CD4-positive, alpha-beta T cell treated with Interleukin-4 for 4 hours (primary cell): ENCODE results near the gene PKD1.

ENCODE experiments used
- DNase-seq: peaks from one replicate; pipeline ENCODE4 v3.0.0-alpha.2; 2020

The PKD1 gene

GRCh38 chr16:2086106-2086742, 49.5 kb downstream of the PKD1 start:
- no peak for DNase-seq

DNA sequence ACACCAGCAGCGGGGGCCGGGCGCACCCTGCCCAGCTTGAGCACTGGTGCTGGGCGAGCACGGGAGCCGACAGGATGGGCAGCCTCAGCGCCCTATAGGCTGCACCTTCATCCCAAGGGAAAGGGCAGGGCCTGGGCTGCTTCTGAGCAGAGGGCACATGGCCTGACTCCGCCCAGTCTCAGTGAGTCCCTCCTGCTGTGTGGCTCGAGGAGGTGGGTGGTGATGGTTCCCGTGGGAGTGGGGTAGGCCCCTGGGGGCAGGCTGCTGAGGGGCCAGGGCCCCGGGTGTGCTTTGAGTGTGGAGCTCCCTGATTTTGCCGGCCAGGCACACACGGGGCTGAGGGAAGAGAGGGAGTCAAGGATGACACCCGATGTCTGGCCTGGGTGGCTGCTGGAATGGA, 50.0 kb downstream of the PKD1 start:
- no peak for DNase-seq

DNA sequence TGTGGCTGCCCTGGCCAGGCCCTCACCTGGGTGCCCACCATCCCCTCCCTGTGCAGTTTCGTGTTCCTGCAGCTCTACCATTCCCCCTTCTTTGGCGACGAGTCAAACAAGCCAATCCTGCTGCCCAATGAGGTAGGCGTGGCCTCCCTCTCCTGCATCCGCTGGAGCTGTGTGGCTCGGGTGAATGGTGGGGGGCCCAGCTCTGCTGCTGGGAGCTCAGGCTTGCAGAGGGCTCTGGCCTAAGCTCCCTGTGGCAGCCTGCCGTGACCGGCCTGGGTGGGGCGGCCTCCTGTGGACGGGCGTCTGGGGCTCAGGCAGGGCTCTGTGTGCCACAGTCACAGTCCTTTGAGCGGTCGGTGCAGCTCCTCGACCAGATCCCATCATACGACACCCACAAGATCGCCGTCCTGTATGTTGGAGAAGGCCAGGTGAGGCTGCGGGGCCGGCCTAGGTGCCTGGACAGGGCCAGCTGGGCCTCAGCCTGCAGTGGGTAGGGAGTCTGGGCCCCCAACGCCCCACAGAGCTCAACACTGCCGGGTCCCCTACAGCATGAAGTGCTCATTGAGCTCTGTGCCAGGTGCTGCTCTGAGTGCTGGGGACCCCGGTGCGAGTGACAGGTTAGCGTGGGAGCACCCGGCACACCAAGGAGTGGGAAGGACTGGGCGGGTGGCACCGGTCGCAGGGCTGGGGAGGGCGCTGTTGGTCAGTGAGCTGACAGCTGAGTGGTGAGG, 50.6 kb downstream of the PKD1 start:
- no peak for DNase-seq

DNA sequence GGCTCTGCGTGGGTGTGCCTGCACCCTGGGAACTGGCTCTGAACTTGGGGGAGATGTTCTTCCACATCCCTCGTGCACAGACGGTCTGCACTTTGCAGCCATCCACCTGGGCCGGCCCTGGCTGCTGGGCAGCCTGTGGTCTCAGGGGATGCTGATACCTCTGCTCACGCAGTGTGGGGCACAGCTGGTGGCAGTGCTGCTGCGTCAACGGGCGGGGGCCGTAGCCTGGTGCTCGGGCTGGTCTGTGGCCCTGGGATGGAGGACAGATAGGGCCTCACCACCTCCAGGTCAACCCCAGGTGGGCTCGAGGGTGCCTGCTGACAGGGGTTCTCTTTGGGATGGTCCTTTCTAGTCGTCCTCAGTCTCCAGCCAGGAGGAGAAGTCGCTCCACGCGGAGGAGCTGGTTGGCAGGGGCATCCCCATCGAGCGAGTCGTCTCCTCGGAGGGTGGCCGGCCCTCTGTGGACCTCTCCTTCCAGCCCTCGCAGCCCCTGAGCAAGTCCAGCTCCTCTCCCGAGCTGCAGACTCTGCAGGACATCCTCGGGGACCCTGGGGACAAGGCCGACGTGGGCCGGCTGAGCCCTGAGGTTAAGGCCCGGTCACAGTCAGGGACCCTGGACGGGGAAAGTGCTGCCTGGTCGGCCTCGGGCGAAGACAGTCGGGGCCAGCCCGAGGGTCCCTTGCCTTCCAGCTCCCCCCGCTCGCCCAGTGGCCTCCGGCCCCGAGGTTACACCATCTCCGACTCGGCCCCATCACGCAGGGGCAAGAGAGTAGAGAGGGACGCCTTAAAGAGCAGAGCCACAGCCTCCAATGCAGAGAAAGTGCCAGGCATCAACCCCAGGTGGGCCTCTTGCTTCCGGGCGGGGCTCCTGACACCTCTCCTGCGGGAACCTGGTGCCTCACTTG, 51.6 kb downstream of the PKD1 start:
- DNase-seq, result no peak

DNA sequence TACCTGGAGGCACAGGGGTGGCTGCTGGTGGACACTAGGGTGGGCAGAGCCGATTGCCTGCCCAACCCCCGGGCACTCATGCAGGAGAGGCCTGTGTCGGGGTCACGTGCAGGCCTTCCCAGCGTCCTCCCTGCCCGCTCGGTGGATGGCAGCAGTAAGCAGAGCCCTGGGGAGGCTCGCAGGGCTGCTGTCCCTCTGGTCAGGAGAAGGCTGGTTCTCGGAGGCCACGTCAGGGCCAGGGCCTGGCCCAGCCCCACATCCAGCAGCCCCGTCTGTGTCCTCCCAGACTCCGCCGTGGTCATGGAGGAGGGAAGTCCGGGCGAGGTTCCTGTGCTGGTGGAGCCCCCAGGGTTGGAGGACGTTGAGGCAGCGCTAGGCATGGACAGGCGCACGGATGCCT, 52.3 kb downstream of the PKD1 start:
- no peak for DNase-seq

DNA sequence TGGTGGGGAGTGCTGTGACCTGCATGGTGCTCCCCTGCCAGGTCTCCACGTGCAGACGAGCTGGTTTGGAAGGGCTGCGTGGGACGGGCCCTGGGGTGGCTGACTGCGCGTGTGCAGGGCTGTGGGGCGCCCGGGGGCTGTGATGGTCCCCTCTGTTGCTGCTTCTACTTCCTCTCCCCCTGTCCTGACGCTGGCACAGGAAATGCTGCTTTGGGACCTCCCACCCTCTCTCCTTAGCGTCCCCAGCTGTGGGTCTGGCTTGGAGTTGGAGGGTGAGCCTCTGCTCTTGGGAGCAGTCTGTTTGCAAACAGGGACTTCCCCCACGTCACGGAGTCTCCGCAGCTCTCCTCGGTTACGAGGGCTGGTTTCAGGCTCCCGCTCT, 52.7 kb downstream of the PKD1 start:
- DNase-seq, result no peak

DNA sequence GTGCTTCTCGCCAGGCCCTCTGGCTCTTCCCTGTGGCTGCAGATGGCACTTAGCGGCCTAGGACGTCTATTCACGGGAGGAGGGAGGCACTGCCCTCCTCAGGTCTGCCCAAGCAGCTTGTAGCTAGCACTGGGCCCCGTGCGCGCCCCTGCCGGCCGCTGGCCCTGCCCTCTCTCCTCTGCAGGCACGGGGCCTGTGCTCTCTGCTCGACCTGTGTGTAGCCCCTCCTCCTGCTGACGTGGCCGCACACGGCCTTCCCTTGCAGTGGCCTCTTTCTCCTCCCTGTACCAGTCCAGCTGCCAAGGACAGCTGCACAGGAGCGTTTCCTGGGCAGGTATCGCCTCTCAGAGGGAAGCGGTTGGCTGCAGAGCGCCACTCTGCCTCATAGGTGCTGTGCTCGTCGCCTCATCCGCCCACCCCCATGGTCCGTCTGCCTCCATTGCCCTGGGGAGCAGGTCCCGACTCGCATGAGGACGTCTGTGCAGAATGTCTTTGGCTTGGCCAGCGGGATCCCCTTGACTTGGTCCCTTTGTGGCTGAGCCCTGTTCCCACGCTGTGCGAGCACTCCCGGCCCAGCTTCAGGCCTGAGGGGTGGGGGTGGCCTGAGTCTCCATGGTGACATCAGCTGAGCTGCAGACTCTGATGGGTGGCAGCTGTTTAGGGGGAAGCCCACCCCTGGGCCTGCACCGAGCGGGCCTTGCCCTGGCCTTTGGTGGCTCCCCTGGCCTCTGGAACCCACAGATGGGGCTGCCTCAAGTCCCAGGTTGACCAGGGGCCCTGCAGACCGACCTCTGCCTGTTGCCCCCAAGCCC, 53.3 kb downstream of the PKD1 start:
- no peak for DNase-seq

GRCh38 chr16:2081201-2082084, 54.3 kb downstream of the PKD1 start:
- no peak for DNase-seq

- no peak for DNase-seq
Measured at GRCh38 chr16:2079991-2080390, 55.7 kb downstream of the PKD1 start.

DNA sequence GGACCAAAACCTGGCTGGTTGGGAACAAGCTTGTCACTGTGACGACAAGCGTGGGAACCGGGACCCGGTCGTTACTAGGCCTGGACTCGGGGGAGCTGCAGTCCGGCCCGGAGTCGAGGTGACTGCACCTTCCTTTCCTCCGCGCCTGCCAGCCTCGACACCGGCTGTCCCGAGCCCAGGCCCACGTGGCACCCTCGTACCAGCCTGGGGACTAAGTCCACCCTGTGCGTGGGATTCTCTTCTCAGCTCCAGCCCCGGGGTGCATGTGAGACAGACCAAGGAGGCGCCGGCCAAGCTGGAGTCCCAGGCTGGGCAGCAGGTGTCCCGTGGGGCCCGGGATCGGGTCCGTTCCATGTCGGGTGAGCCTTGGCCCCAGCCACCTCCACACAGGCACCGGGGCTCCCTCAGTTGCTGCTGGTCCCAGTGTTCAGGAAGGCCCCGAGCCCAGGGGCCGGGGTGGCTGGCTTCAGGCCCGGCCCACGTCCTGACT, 56.3 kb downstream of the PKD1 start:
- DNase-seq, result no peak

DNA sequence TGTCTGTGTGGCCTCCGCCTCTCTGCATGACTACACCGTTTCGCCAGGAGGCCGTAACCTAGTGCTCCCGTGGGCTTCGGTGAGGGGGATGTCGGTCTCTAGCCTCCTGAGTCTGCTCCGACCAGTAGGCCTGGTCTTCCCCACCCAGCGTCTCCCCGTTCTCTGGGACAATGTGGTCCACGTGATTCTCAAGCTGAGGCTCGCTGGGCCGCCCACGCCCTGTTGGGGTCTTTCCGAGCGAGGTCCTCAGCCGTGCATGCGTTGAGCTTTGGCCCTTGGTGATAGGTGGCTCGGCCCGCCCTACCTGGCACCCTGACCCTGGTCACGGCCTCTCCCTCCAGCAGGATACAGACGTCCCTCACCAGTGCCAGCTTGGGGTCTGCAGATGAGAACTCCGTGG, 57.0 kb downstream of the PKD1 start:
- no peak for DNase-seq

- DNase-seq, result no peak
Measured at GRCh38 chr16:2078096-2078495, 57.6 kb downstream of the PKD1 start.

DNA sequence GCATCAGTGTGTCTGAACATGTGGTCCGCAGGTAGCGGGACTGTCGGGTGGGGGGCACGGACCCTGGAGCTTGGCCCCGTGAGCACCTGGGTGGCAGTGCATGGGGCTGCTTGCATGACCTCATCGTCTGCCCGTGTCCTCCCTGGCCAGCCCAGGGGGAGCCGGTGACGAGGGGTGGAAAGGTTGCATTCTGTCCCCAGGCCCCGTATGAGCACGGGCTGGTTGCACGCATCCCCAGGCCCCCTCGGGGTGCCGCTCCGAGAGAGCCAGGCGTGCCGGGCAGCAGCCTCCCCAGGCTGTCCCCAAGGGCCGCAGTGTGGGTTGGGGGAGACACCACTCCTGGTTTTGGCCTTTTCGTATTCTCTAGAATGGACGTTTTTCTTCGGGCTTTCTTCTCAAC, 58.0 kb downstream of the PKD1 start:
- DNase-seq, result no peak

GRCh38 chr16:2077016-2077415, 58.7 kb downstream of the PKD1 start:
- DNase-seq, result no peak

DNA sequence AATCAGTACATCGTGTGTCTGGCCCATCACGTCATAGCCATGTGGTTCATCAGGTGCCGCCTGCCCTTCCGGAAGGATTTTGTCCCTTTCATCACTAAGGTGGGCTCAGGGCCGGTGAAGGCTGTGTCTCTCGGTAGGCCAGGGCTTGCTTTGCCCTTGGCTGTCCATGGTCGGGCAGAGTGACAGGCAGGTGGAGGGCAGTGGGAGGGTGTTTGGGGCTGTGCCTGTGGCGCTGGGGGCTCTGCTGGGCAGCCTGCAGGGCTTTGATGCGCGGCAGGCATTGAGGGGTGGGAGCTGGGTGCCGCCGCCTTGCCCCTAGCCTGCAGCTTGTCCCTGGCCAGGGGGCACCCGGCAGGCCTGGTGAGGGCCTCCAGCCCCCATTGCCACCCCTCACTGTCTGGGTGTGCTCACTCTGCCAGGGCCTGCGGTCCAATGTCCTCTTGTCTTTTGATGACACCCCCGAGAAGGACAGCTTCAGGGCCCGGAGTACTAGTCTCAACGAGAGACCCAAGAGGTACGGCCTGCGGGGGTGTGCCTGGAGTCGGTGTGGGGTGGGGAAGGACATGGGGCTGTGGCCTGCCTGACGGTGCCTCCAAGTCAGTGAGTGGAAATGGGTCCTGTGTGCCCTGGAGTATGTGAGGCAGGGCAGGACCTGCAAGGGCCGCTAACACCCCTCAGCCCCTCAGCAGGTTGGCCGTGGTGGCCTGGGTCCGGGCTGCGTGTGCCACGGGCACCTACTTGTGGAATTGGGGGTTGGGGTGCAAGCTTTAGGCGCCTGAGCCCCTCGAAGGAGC, 59.4 kb downstream of the PKD1 start:
- no peak for DNase-seq

DNA sequence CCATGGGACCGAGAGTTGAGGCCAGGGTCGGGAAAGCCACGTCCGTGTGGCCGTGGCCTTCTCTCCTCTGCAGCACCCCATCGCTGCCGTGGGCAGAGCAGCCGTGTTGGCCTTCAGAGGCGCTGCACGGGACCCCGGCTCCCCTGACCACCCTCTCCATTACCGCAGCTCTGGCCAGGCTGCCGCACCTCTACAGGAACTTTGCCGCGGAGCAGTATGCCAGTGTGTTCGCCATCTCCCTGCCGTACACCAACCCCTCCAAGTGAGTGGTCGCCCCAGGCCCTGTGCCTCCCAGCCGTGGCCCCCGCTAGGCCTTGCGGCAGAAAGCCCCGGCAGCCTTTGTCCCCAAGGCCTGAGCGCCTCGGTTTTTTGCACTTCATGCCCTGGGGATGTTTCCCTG, 60.1 kb downstream of the PKD1 start:
- DNase-seq, result no peak

GRCh38 chr16:2074071-2074470, 61.6 kb downstream of the PKD1 start:
- no peak for DNase-seq

DNA sequence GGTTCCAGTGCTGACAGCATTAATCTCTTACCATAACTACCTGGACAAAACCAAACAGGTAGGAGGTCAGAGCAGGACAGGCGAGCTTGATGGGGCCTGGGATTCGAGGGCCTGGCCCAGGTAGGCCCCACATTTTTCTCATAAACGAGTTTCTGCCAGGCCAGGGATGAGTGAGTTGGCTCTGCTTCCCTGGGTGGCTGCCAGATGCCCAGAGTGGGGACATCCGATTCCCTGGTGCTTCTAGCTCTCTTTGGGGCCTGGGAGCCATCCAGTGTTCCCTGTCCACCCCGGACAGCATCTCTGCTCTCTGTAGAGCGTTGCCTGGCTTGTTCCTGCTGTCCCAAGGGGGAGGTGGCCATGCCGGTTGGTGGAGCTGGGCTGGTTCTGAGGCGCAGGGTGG, 62.8 kb downstream of the PKD1 start:
- no peak for DNase-seq

- no peak for DNase-seq
Measured at GRCh38 chr16:2071454-2072202, 64.1 kb downstream of the PKD1 start.
